ENCODE data around the gene KLHL34.

The KLHL34 gene

DNA sequence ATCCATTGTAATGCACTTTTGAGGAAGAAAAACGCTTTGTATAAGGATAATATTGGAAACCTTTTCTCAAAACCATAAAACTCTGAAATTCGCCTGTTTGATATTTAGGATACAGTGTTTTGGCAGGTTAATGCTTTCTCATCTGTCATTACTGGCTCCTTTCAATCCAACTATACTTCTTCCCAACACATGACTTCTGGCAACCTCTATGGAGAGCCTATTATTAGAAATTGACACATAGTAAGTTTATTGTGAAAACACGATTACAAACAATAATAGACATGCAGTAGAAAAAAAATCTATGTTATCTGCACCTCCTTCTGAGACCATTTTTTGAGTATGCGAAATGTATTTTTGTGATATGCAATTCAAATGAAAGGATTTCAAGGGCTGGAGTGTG, 4.6 kb upstream of the KLHL34 start:
- Mint-ChIP-seq H3K4me1 (ENCODE audit: low read depth in 2 of 2) (no peaks in the 10 kb centered on the region), H3K4me3 (no peak overlapping the region), H3K9me3 (peaks cover 0 to 4% of the 10 kb centered on the region in 2 donors), H3K36me3 (ENCODE audit: insufficient read depth) (no peaks in the 10 kb centered on the region), H3K27ac (no peak overlapping the region), H3K27me3 (peaks cover 0 to 23% of the 10 kb centered on the region in 2 donors)
- no peak for ATAC-seq (replicated peaks)
- DNase-seq, result no peak

- Mint-ChIP-seq H3K9me3 (peaks cover 0 to 1% of the 10 kb centered on the region in 2 donors), H3K27ac (no peak overlapping the region)
- no peak for ATAC-seq (replicated peaks)
These were observed 3.2 kb upstream of the KLHL34 start for GRCh38 chrX:21661316-21661715.

DNA sequence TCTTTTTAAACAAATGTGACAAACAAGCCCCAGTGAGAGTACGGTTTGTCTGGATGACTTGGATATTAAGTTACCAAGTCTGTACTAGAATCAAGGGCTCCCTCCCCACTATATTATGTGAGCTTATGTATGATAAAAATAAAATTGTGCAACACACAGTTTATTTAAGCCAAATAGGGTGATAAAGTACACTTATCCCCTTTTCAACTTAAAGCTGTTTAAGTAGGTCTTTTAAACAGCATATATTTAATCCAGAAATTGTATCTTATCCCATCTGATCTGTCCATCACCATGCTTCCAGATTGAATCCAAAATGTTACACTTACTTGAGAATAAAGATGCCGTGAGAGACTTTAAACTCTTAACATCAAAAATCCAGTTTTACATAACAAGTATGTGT, 2.0 kb upstream of the KLHL34 start:
- no peak for DNase-seq
- Mint-ChIP-seq H3K9me3 (no peaks in the 10 kb centered on the region), H3K4me1 (ENCODE audit: low read depth in 2 of 2) (no peaks in the 10 kb centered on the region), H3K27ac (no peak overlapping the region), H3K27me3 (peaks cover 0 to 23% of the 10 kb centered on the region in 2 donors), H3K4me3 (no peak overlapping the region), H3K36me3 (ENCODE audit: insufficient read depth) (no peaks in the 10 kb centered on the region)
- ATAC-seq (replicated peaks), result no peak

More at GRCh38 chrX:21661316-21661715, 3.2 kb upstream of the KLHL34 start:
- Mint-ChIP-seq H3K27me3 (peaks cover 0 to 23% of the 10 kb centered on the region in 2 donors), H3K36me3 (ENCODE audit: insufficient read depth) (no peaks in the 10 kb centered on the region), H3K4me1 (ENCODE audit: low read depth in 2 of 2) (no peaks in the 10 kb centered on the region), H3K4me3 (no peak overlapping the region)
- DNase-seq, result no peak

DNA sequence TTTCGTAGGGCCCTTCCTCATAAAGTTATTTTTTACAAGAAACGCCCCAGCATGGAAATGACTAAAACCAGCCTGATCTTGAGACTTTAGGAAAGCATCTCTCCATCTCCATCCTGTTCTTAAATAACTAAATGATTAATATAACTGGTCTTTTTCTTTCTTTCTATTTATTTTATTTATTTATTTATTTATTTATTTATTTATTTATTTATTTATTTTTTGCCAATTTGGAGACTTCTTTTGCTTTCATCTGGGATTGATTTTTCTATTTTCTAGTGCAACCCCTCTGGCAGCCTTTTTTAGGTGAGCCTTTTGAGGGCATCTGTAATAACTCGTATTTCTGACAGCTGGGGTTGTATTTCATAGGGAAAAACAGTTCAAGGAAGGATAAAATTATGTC, 1.2 kb upstream of the KLHL34 start:
- H3K9me3 Mint-ChIP-seq, result no peaks in the 10 kb centered on the region

DNA sequence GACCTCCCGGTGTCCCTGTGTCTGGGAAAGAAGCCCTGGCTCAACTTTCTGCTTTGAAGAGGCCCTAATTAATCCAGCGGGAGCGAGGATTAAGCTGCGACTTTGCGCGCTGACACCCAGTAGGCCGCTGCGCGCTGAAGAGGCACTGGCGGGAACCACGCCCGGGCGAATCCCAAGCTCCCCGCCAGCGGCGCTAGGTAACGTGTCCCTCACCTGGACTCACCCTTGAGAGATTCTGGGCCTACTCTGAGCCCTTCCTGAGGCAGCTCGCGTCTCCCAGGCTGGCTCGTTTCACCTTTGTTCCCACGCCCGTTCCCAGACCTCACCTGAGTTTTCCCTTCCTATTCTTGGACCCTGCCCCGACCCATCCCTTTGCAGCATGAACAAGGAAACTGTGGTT, 616 bp upstream of the KLHL34 start:
- Mint-ChIP-seq H3K9me3 (no peaks in the 10 kb centered on the region), H3K4me3 (no peak overlapping the region), H3K27me3 (peaks cover 0 to 15% of the 10 kb centered on the region in 2 donors), H3K4me1 (ENCODE audit: low read depth in 2 of 2) (no peaks in the 10 kb centered on the region), H3K27ac (no peak overlapping the region), H3K36me3 (ENCODE audit: insufficient read depth) (no peaks in the 10 kb centered on the region)
- no peak for DNase-seq
- no peak for ATAC-seq (replicated peaks)

More for the DNA sequence above, 1.2 kb upstream of the KLHL34 start:
- no peaks in the 10 kb centered on the region for H3K36me3 Mint-ChIP-seq (ENCODE audit: insufficient read depth)
- H3K4me1 Mint-ChIP-seq (ENCODE audit: low read depth in 2 of 2), result no peaks in the 10 kb centered on the region
- H3K27me3 Mint-ChIP-seq, result peaks cover 0 to 15% of the 10 kb centered on the region in 2 donors
- DNase-seq (no peak), ATAC-seq (replicated peaks) (no peak)
- H3K4me3 Mint-ChIP-seq, result no peak overlapping the region
- no peak overlapping the region for H3K27ac Mint-ChIP-seq

DNA sequence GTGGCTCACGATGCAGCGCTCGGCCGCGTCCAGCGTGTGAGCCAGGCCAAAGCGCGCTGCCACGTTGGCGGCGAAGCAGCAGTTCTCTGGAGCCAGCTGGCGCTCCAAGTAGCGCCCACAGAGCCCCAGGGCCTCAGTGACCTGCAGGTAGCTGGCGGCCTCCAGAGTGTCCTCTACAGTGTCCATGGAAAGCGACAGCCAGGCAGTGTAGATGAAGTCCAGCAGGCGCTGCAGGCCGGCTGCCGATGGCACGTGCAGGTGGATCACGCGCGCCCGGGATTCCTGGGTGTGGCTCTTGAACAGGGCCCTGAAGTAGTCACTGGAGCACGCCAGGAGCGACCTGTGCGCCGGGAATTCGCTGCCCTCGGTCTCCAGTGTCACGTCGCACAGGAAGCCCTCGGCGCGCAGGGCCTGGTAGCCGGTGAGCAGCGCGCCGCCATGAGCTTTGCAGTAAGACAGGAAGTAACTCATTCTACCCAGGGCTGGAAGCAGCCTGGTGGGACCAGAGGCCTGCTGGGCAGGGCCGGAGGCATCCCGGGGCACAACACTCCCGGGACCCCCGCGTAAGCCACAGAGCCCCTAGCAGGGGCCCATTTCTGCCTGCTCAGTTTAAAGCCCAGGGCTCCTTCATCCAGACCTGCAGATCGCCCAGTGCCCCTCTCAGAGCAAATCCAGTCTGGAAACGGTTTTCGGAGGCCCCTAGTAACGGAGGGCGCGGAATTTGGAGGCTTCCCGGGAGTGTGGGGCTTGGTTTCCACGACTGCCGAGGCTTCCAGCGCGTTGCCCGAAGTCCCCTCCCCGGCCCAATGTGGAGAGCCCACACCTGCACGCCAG, 595 bp downstream of the KLHL34 start:
- DNase-seq, result no peak
- ATAC-seq (replicated peaks), result no peak
- no peak overlapping the region for H3K4me3 Mint-ChIP-seq
- H3K4me1 Mint-ChIP-seq (ENCODE audit: low read depth in 2 of 2), result no peaks in the 10 kb centered on the region
- no peaks in the 10 kb centered on the region for H3K36me3 Mint-ChIP-seq (ENCODE audit: insufficient read depth)
- H3K27ac Mint-ChIP-seq, result no peak overlapping the region
- H3K9me3 Mint-ChIP-seq, result no peaks in the 10 kb centered on the region
- H3K27me3 Mint-ChIP-seq, result peaks cover 0 to 15% of the 10 kb centered on the region in 2 donors

DNA sequence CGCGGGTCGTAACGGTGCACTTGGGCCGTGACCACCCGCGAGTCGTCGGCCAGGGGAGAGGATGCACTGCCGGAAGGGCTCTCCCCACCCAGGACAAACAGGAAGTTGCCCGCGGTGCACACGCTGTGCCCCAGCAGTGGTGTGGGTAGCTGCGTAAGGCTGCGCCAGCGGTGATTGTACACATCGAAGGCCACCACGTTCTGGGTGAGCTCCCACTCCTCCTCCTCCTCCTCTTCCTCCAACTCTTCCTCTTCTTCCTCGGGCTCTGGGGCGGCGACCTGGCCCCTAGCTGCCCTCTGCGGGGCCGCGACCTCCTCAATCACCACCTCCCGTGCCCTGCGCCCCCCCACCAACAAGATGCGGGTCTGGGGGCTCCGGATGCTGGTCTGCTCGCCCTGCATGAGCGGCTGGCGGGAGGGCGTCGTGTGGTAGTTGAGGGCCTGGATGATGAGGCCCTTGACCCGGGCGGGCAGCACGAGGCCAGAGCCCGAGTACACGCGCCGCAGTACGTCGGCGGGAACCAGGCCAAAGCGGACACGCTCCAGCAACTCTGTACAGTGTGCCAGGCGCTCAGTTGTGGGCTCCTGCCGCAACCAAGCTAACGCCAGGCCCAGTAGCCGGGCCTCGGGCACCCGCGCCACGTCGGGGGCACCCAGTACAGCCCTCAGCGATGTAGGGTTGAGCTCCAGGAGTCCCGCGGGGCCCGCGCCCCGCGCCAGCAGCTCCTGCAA, 1.4 kb downstream of the KLHL34 start:
- Mint-ChIP-seq H3K36me3 (ENCODE audit: insufficient read depth) (no peaks in the 10 kb centered on the region), H3K4me3 (no peak overlapping the region), H3K27ac (no peak overlapping the region), H3K4me1 (ENCODE audit: low read depth in 2 of 2) (no peaks in the 10 kb centered on the region), H3K27me3 (peaks cover 0 to 10% of the 10 kb centered on the region in 2 donors), H3K9me3 (no peaks in the 10 kb centered on the region)
- ATAC-seq (replicated peaks) (no peak), DNase-seq (no peak)

DNA sequence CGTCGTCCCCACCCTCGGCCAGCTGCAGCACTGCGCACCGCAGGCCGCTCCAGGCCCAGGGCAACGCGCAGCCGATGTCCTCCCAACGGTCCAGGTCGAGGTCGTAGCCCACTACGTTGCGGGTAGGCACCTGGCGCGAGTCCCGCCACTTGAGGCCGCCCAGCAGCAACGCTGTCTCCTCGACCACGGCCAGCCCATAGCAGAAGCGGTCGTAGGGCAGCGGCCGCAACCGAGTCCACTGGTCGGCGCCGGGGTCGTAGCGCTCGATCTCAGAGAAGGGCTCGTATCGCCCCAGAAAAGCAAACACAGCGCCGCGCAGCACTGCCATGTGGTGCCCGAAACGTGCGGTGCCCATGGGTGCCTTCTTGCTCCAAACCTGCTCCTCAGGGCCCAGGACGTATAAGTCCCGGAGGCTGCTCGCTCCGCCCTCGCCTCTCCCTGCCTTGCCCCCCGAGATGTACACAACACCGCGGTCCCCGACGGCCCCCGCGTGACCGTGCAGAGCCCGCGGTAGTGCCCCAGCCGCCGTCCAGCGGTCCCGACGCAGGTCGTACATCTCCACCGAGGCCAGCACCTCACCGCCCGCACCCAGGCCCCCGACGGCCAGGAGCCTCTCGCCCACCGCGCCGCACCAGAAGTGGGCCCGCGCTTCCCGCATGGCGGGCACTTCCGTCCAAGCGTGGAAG, 2.1 kb downstream of the KLHL34 start:
- peaks cover 0 to 6% of the 10 kb centered on the region in 2 donors for H3K27me3 Mint-ChIP-seq
- no peak overlapping the region for H3K27ac Mint-ChIP-seq
- H3K36me3 Mint-ChIP-seq (ENCODE audit: insufficient read depth), result no peaks in the 10 kb centered on the region
- DNase-seq (no peak), ATAC-seq (replicated peaks) (no peak)
- H3K4me1 Mint-ChIP-seq (ENCODE audit: low read depth in 2 of 2), result no peaks in the 10 kb centered on the region
- H3K9me3 Mint-ChIP-seq, result no peaks in the 10 kb centered on the region
- H3K4me3 Mint-ChIP-seq, result no peak overlapping the region

DNA sequence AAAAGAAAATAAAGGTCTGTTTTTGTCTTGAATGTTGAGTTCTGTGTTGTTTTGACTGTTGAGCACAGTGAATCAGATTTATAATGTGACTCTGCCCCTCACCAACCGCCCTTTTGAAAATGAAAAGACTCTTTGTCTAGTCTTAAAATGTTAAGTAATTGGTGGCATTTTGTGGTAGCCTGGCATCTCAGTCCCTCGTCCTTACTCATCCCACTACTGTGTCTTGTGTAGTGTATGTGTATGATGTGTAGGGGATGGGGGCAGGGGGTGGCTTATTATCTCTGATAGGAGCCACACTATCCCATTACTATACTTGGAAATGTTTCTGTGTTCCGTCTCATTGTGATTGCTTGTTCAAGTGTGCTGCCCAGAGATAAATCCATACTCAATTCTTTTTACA, 12.2 kb downstream of the KLHL34 start:
- Mint-ChIP-seq H3K4me1 (ENCODE audit: low read depth in 2 of 2) (no peaks in the 10 kb centered on the region), H3K27me3 (no peaks in the 10 kb centered on the region), H3K9me3 (no peaks in the 10 kb centered on the region), H3K36me3 (ENCODE audit: insufficient read depth) (peaks cover 2% of the 10 kb centered on the region), H3K27ac (no peak overlapping the region), H3K4me3 (no peak overlapping the region)
- no peak for DNase-seq
- ATAC-seq (replicated peaks), result no peak

DNA sequence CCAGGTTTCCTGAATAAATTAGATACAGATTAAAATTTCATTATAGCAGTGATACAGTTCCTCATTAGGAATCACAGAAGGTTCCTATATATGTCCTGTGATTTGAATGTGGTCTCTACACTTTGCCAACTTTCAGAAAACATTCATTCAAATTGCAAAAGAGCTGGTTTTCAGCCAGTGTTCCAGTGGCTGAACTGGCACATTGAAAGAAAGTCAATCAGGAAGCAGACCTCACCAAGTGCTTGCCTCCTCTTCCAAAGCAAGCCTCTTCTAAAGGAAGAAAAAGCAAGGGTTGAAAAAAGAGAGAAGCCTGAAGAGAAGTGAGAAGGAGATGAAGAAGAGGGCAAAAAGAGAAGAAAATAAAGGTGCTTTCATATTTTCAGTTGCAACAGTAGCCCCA, 12.7 kb downstream of the KLHL34 start:
- Mint-ChIP-seq H3K4me1 (ENCODE audit: low read depth in 2 of 2) (no peaks in the 10 kb centered on the region), H3K4me3 (no peak overlapping the region), H3K27me3 (no peaks in the 10 kb centered on the region), H3K9me3 (no peaks in the 10 kb centered on the region), H3K27ac (no peak overlapping the region), H3K36me3 (ENCODE audit: insufficient read depth) (peaks cover 2% of the 10 kb centered on the region)
- DNase-seq, result no peak
- no peak for ATAC-seq (replicated peaks)

- Mint-ChIP-seq H3K27me3 (no peaks in the 10 kb centered on the region), H3K4me3 (no peak overlapping the region), H3K4me1 (ENCODE audit: low read depth in 2 of 2) (no peaks in the 10 kb centered on the region), H3K27ac (no peak overlapping the region), H3K9me3 (peaks cover 0 to 1% of the 10 kb centered on the region in 2 donors), H3K36me3 (ENCODE audit: insufficient read depth) (no peaks in the 10 kb centered on the region)
- ATAC-seq (replicated peaks) (no peak), DNase-seq (no peak)
These were observed 18.4 kb downstream of the KLHL34 start for GRCh38 chrX:21639775-21640174.

DNA sequence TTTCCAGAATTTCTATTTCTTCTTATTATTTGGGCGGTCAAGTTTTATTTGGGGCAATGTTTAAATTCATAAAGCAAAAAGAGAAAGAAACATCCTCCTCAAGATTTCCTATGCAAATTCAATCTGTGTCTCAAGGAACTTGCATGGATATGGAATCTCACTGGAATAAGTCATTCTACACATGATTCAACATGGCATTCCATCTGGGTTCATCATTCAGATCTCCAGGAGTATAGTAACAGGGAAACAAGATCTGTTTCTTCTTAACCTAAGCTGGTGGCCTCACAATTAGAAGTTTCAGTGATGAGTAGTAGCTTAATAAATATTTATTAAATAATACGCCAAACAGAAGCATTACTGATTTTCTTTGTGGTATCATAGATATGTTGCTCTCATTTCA, 19.8 kb downstream of the KLHL34 start:
- no peaks in the 10 kb centered on the region for H3K4me1 Mint-ChIP-seq (ENCODE audit: low read depth in 2 of 2)
- no peak for DNase-seq
- ATAC-seq (replicated peaks), result no peak
- H3K9me3 Mint-ChIP-seq, result peaks cover 0 to 1% of the 10 kb centered on the region in 2 donors
- H3K36me3 Mint-ChIP-seq (ENCODE audit: insufficient read depth), result no peaks in the 10 kb centered on the region
- no peaks in the 10 kb centered on the region for H3K27me3 Mint-ChIP-seq
- no peak overlapping the region for H3K27ac Mint-ChIP-seq
- no peak overlapping the region for H3K4me3 Mint-ChIP-seq

- H3K4me3 Mint-ChIP-seq, result no peak overlapping the region
- DNase-seq, result no peak
- H3K4me1 Mint-ChIP-seq (ENCODE audit: low read depth in 2 of 2), result no peaks in the 10 kb centered on the region
- no peaks in the 10 kb centered on the region for H3K36me3 Mint-ChIP-seq (ENCODE audit: insufficient read depth)
- H3K27me3 Mint-ChIP-seq, result no peaks in the 10 kb centered on the region
- no peak for ATAC-seq (replicated peaks)
- no peak overlapping the region for H3K27ac Mint-ChIP-seq
- no peaks in the 10 kb centered on the region for H3K9me3 Mint-ChIP-seq
These were observed 26.1 kb downstream of the KLHL34 start for GRCh38 chrX:21632027-21632426.
